Measurements from ENCODE around the gene HBA2. TPM values are rescaled to one million over a fixed set of nuclear protein-coding genes. Genes with fewer than 3 reads are reported as not detected.

The HBA2 gene
- total and polyA plus RNA-seq, 9 of the 15 experiments (the other 6 are each of a cell fraction or from before 2014, with no cell fraction given) = 40.4 to 853 (median 286) TPM

DNA sequence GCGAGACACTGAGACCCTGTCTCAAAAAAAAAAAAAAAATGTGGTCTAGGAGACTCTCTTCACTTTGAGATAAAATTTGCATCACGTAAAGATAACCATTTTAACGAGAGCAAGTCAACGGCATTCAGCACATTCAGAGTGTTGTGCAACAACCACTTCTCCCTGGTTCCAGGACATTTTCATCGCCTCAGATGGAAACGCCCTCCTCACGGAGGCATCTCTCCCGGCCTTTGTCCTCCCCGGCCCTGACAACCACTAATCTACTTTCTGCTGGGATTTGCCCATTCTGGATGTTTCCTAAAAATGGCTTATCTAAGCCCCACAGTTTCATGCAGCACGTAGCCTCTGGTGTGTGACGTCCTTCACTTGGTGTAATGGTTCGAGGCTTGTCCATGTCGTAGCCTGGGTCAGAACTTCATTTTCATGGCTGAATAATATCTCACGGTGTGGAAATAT lies 27.9 kb upstream of the HBA2 start (continued):
- TF ChIP-seq SMAD1 (IDR thresholded peaks at IDR 0.05; ENCODE audit: low read depth, low read length, partially characterized antibody) (no peak), SIN3B (IDR thresholded peaks at IDR 0.05; ENCODE audit: low read depth) (no peak), TCF7L2 (IDR thresholded peaks at IDR 0.05; ENCODE audit: low read depth, low read length) (no peak), U2AF1 (optimal IDR thresholded peaks at IDR 0.05; ENCODE audit: low read depth, low read length) (no peak), E2F3 (CRISPR knock-in tag; IDR thresholded peaks at IDR 0.05) (no peak), SNIP1 (IDR thresholded peaks at IDR 0.05; ENCODE audit: low read depth) (no peak), HOXB6 (CRISPR knock-in tag; IDR thresholded peaks at IDR 0.05; ENCODE audit: borderline replicate concordance) (no peak), ATF7 (IDR thresholded peaks at IDR 0.05) (peak; percentile 69; the same call in 1 of the 2 replicates), TEAD2 (tag; IDR thresholded peaks at IDR 0.05) (no peak), ZNF124 (CRISPR knock-in tag; IDR thresholded peaks at IDR 0.05) (no peak), CEBPG (CRISPR knock-in tag; IDR thresholded peaks at IDR 0.05) (peak; percentile 91), CEBPG (tag; conservative IDR thresholded peaks at IDR 0.05 in 1 of 2, IDR thresholded peaks at IDR 0.05 in 1 of 2) (peak; percentile 91 to 94), SIN3A (IDR thresholded peaks at IDR 0.05; ENCODE audit: borderline replicate concordance in 2 of 2, control insufficient read depth in 1 of 2, low read depth in 2 of 2, low read length in 2 of 2) (no peak), ZNF311 (CRISPR knock-in tag; IDR thresholded peaks at IDR 0.05) (no peak), NFATC3 (IDR thresholded peaks at IDR 0.05) (no peak), NR3C1 (CRISPR knock-in tag; IDR thresholded peaks at IDR 0.05) (no peak), HCFC1 (IDR thresholded peaks at IDR 0.05; ENCODE audit: low read depth, low read length) (no peak), MEF2A (IDR thresholded peaks at IDR 0.05; ENCODE audit: control insufficient read depth, low read depth, low read length) (no peak), ELK1 (CRISPR knock-in tag; IDR thresholded peaks at IDR 0.05) (no peak), XRCC5 (IDR thresholded peaks at IDR 0.05; ENCODE audit: low read depth, low read length) (no peak), SMARCE1 (IDR thresholded peaks at IDR 0.05) (peak; percentile 55; the same call in 1 of the 2 replicates)
- TF ChIP-seq, protein P1, sequence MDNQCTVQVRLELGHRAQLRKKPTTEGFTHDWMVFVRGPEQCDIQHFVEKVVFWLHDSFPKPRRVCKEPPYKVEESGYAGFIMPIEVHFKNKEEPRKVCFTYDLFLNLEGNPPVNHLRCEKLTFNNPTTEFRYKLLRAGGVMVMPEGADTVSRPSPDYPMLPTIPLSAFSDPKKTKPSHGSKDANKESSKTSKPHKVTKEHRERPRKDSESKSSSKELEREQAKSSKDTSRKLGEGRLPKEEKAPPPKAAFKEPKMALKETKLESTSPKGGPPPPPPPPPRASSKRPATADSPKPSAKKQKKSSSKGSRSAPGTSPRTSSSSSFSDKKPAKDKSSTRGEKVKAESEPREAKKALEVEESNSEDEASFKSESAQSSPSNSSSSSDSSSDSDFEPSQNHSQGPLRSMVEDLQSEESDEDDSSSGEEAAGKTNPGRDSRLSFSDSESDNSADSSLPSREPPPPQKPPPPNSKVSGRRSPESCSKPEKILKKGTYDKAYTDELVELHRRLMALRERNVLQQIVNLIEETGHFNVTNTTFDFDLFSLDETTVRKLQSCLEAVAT (IDR thresholded peaks at IDR 0.05) = 0 out of 4 replicates have a peak, but pooled peaks of 1 of the 2 experiments have one; percentile 17
- TF ChIP-seq, protein P2, sequence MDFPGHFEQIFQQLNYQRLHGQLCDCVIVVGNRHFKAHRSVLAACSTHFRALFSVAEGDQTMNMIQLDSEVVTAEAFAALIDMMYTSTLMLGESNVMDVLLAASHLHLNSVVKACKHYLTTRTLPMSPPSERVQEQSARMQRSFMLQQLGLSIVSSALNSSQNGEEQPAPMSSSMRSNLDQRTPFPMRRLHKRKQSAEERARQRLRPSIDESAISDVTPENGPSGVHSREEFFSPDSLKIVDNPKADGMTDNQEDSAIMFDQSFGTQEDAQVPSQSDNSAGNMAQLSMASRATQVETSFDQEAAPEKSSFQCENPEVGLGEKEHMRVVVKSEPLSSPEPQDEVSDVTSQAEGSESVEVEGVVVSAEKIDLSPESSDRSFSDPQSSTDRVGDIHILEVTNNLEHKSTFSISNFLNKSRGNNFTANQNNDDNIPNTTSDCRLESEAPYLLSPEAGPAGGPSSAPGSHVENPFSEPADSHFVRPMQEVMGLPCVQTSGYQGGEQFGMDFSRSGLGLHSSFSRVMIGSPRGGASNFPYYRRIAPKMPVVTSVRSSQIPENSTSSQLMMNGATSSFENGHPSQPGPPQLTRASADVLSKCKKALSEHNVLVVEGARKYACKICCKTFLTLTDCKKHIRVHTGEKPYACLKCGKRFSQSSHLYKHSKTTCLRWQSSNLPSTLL (IDR thresholded peaks at IDR 0.05) = no peak
- TF ChIP-seq, protein P3, sequence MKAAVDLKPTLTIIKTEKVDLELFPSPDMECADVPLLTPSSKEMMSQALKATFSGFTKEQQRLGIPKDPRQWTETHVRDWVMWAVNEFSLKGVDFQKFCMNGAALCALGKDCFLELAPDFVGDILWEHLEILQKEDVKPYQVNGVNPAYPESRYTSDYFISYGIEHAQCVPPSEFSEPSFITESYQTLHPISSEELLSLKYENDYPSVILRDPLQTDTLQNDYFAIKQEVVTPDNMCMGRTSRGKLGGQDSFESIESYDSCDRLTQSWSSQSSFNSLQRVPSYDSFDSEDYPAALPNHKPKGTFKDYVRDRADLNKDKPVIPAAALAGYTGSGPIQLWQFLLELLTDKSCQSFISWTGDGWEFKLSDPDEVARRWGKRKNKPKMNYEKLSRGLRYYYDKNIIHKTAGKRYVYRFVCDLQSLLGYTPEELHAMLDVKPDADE (conservative IDR thresholded peaks at IDR 0.05; ENCODE audit: control insufficient read depth, low read depth, low read length) = no peak
